Measurements from ENCODE around the gene OLA1.
A peak's percentile ranks its signal among the peaks of the same experiment; 100 is the strongest.

The OLA1 gene

GRCh38 chr2:174052584-174052976, 195.8 kb downstream of the OLA1 start:
- TF ChIP-seq CTCF (IDR thresholded peaks at IDR 0.05; ENCODE audit: borderline replicate concordance, insufficient read depth, low read depth, low read length), result no peak
- no peak overlapping the region for H3K4me3 ChIP-seq (ENCODE audit: low read depth, low read length)

GRCh38 chr2:174051741-174052583, 196.4 kb downstream of the OLA1 start:
- no peak overlapping the region for H3K4me3 ChIP-seq (ENCODE audit: low read depth, low read length)
- TF ChIP-seq CTCF (IDR thresholded peaks at IDR 0.05; ENCODE audit: borderline replicate concordance, insufficient read depth, low read depth, low read length), result no peak

GRCh38 chr2:174051068-174051467, 197.3 kb downstream of the OLA1 start:
- no peak overlapping the region for H3K4me3 ChIP-seq (ENCODE audit: low read depth, low read length)
- TF ChIP-seq CTCF (IDR thresholded peaks at IDR 0.05; ENCODE audit: borderline replicate concordance, insufficient read depth, low read depth, low read length), result no peak

- no peak for TF ChIP-seq CTCF (IDR thresholded peaks at IDR 0.05; ENCODE audit: borderline replicate concordance, insufficient read depth, low read depth, low read length)
- H3K4me3 ChIP-seq (ENCODE audit: low read depth, low read length), result no peak overlapping the region
Observed at GRCh38 chr2:174049895-174050294, 198.4 kb downstream of the OLA1 start.

GRCh38 chr2:174048243-174048642, 200.1 kb downstream of the OLA1 start:
- no peak overlapping the region for H3K4me3 ChIP-seq (ENCODE audit: low read depth, low read length)
- TF ChIP-seq CTCF (IDR thresholded peaks at IDR 0.05; ENCODE audit: borderline replicate concordance, insufficient read depth, low read depth, low read length), result peak; percentile 16; the same call in 1 of the 2 replicates

GRCh38 chr2:174047746-174048145, 200.6 kb downstream of the OLA1 start:
- no peak overlapping the region for H3K4me3 ChIP-seq (ENCODE audit: low read depth, low read length)
- TF ChIP-seq CTCF (IDR thresholded peaks at IDR 0.05; ENCODE audit: borderline replicate concordance, insufficient read depth, low read depth, low read length), result no peak

GRCh38 chr2:174046172-174046571, 202.2 kb downstream of the OLA1 start:
- no peak overlapping the region for H3K4me3 ChIP-seq (ENCODE audit: low read depth, low read length)
- no peak for TF ChIP-seq CTCF (IDR thresholded peaks at IDR 0.05; ENCODE audit: borderline replicate concordance, insufficient read depth, low read depth, low read length)
